HG03025 (cell line): ENCODE data around the gene SNX8.

Experiments used
- ATAC-seq: cut with Tn5 transposase; IDR thresholded peaks from one replicate; pipeline ENCODE4 v1.9.1; 2021; ENCODE audit warnings: mild to moderate bottlenecking, moderate library complexity; ENCODE audit not compliant: unreplicated experiment, low FRiP score

The SNX8 gene

DNA sequence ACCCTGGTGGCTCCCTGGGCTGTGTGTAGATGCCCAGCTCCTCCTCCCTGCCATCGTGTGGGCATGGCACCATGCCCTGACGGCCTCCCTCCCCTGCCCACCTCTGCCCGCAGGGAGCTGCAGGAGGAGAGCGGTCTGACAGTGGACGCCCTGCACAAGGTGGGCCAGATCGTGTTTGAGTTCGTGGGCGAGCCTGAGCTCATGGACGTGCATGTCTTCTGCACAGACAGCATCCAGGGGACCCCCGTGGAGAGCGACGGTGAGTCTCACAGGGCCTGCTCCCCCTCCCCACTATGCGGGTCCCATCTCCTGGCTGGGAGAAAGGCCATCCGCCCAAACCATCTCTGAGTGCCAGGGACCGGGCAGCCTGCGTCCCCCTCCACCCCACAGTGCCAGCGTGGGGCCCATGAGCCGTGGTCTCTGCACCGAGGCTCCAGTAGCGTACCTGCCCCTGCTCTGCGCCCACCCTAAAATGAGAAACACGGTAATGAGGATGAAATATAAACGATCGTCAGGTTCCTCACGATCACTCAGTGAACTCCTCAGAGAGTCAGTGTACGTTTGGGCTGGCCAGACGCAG, 64.4 kb downstream of the SNX8 start:
- ATAC-seq: no peak

DNA sequence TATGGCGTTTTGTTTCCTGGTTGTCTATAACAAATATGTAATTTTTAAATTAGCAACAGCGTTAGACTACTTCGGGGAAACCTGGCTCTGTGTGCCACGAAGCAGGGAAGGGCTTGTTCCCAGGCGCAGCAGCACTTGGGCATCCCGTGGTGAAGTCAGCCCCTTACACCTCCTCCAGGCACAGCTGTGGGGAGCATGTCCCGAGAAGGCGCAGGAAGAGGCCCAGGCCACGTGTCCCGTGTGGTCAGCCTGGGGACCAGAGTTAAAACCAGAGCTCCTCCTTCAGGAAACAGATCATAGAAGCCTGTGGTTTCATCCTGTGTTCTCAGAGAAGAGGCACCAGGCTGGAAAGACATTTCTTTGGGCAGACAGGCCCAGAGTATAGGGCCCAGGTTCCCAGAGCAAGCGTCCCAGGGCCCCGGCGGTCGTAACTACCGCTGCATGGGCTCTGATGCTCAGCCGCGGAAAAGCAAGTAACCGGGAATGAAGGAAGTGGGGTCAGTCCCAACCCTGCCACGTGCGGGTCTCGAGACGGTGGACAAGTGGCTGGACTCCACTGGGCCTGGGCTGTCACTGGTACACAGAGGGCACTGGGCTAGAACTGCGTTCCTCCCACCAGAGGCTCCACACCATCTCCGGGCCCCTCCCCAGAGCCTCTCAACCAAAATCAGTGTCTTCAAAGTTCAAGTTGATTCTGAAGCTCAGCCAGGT, 65.1 kb downstream of the SNX8 start:
- ATAC-seq: no peak

DNA sequence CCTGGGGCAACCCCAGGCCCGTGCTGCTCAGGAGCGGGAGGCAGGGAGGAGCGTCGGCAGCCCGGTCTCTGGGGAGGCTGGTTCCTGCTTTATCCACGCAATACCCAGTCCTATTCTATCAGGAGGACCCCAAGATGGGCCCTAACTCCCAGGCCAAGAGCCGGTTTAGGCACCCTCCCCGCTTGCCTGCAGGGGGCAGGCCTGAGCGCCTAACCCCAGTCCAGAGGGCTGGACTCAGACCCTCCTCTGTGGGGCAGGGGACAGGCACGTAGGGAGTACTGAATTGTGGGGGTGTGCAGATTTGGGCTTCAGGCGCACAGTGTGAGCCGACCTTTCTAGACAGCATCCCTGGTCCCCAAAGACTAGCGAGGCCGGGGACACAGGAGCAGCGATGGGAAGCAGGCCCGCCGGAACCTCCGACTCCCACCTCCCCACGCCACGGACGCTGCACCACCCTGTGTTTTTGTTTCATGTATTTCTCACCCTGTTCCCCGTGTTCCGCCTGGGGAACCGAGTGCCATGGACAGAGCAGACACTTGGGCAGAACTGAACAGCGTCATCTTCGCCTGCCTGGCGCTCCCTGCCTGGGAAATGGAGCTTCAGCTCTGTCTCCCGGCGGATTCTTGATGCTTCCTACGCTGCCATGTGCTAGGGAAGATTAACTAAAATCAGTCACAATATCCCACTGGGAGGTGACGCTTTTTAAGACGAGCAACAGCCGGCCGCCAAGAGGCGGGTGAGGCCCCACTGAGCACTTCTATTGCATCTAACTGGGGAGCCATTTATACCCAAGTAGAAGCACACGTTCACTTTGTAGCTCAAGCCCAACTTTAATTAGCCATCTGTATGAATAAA, 66.9 kb downstream of the SNX8 start:
- no peak for ATAC-seq

DNA sequence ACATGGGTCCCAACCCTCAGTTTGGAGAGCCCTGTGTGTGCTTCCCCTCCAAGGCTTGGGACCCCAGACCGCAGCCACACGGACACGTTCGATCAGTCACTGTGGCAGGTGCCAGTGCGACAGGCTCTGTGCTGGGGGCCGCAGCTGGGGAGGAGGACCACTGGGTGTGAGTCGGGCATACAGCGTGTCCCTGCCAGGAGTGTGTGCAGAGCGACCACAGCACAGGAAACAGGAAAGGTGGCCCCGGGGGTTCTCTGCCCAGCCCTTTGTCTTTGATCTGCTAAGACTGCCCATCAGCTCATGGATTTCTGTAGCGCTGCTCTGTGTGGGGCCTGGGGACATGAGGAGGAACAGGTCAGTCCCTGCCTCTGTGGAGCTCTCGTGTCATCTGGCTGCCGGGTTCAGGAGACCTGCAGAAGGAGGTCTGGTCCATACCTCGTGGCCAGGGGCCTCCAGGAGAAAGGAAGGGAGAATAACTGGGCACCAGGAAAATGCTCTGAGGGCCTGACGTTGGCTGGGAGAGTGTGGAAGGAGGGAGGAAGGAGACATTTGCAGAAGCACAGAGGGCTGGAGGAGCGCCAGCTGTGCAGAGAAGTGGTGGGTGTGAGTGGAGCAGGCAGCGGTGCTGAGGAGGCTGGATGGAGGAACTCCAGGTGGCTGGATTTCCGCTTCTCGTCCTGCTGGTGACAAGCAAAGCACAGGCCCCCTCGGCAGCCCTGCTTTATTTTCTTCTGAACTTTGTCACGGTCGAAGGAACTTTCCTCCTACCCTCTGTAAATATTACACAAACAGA, 68.2 kb downstream of the SNX8 start:
- no peak for ATAC-seq

- no peak for ATAC-seq
Observed at GRCh38 chr7:2244404-2244995, 69.7 kb downstream of the SNX8 start.

DNA sequence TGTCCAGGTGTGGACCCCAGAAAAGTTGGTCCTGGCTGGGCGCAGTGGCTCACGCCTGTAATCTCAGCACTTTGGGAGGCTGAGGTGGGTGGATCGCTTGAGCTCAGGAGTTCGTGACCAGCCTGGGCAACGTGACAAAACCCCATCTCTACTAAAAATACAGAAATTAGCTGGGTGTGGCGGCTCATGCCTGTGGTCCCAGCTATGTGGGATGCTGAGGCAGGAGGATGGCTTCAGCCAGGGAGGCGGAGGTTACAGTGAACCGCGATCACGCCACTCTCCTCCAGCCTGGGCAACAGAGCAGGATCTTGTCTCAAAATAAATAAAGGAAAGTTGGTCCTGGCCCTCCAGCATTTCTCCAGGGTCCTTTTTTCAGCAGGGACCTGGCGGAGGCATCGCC, 70.8 kb downstream of the SNX8 start:
- no peak for ATAC-seq

DNA sequence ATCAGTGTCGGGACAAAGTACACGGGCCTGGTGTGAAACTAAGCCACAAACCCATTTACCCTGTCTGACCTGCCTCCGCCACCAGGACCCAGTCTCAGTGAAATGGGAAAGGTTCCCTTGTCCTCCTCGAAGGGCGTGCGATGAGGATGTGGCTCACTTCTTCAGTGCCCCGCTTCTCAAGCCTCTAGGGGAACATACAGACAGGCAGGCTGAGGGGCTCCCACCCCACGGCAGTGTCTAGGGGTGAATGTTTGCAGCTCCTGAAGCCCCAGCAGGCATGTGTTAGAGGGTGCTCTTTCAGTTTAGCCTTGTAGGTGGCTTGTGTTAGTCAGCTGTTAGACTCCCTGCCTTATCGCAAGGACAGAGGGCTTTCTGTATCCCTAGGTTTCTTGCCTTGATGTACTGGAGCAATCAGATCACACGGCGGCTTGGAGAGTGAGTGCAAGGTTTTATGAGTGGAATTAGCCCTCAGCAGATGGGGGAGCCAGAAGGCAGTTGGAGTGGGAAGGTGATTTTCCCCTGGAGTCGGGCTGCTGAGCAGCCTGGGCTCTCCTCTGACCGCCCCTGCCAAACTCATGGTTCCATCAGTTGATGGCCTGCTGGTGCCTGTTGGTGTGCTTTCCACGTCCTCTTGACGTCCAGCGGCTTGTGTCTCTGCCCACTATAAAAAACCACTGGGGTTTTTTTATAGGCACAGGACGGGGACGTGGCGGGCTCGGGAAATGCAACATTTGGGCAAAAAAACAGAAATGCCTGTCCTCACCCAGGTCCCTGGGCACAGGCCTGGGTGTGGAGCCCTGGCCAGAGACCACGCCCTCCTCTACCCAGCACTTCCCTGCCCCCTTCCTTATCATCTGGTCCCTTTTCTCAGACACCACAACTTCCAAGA, 71.5 kb downstream of the SNX8 start:
- ATAC-seq: no peak

DNA sequence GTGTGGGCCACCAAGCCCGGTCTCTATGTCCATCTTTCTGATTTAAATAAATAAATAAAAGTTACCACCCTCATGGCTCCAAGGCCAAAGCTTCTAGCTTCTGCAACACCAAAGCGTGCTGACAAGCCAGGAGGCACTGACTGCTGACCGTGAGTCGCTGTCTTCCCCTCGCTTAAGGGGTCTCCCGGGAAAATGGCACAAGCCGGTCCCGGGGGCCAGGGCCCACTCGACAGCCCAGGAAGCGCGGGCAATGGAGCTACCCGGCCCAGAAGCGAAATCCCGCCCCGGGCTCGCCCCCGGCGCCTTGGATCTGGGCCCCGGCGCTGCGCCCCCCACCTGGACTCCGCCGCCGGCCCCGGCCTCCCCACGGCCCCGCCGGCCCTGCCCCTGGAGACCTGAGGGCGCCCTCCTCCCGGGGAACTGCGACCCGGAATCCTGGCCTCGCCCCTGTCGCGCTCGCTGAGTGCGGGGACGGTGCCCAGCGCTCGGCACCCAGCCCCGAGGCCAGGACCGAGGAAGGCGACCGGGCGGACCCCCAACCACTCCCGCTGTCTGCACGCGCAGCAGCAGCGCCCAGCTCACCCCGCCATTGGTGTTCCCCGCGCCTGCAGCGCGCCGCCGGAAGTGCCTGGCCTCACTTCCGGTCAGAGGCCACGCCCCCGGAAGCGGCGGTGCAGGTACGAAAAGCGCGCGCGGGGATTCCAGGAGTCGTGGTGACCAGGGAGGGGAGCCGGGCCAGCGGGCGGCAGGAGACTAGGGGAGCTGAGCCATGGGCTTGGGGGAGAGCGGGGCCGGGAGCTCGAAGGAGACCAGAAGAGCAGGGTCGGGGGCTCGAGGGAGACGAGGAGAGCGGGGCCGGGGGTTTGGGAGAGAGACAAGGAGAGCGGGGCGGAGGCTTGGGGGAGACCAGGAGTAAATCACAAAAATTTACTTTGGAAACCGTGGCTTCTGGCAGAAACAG, 72.4 kb downstream of the SNX8 start, which contains the start of the genes MRM2 and NUDT1:
Gene MRM2, minus strand, starts transcription at position 626 of the 961 bp plus-strand sequence. Its CDS starts 36 bp downstream, at position 590.
Gene NUDT1, plus strand, starts transcription at position 647 of the 961 bp plus-strand sequence. CDS start 2,349 bp downstream, outside the sequence.
- peak; percentile 60 for ATAC-seq

- no peak for ATAC-seq
Observed at GRCh38 chr7:2239242-2239641, 75.0 kb downstream of the SNX8 start.

- peak; percentile 56 for ATAC-seq
Observed at GRCh38 chr7:2237109-2237602, 77.1 kb downstream of the SNX8 start.

DNA sequence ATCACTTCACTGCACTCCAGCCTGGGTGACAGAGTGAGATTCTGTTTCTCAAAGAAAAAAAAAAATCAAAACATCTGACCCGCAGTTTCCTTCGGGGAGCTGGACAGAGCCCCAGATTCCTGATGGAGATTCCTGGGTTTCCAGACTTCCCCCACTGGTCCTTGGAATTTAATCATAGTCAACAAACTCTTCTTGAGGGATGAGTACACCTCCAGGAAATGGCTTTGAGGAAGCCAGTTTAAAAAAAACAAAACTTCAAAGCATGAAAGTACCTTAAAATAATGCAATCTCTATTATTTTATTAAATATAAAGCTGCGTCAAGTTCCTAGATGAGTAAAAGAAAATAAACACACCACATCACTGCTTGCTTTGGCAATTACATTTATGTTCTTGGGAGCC, 80.3 kb downstream of the SNX8 start:
- no peak for ATAC-seq

DNA sequence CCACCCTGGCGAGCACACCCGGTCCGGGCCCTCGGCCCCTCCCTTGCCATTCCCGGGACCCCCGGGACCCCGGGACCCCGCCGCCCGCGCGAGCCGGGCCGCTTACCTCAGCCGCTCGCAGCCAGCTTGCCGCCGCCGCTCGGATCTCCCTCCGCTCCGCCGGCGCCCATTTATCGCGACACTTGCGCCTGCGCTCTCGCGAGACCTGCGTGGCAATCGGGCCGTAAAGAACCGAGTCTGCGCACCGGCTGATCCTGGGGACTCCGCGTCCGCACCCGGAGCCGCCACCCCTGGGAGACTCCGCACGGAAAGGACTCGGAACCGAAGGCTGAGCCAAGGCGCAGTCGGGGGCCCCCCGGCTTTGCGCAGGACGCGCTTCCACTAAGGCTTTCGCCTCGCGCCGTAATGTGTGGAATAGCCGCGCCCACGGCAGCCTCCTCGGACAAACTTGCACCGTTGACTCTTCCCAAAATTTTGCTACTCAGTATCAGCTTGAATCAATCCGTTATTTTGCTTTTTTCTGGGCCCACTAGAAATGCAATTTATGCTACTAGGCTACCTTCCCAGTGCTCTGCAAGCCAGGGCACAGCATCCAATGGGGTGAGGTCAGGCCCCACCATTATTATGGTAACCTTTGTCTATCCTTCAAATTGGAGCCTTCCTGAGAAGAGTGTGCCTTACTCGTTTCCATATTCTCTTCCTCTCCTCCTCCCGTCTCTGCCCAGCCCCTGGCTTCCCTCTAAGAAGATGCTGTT, 81.3 kb downstream of the SNX8 start, which contains the start of gene MAD1L1:
Gene MAD1L1, minus strand, starts transcription at position 180 of the 755 bp plus-strand sequence. CDS start 2,812 bp downstream, outside the sequence.
- peak; percentile 50 for ATAC-seq

GRCh38 chr7:2231992-2232765, 82.1 kb downstream of the SNX8 start:
- ATAC-seq: peak; percentile 24

- ATAC-seq: no peak
Observed at GRCh38 chr7:2230882-2231281, 83.4 kb downstream of the SNX8 start.

GRCh38 chr7:2230226-2230625, 84.0 kb downstream of the SNX8 start:
- no peak for ATAC-seq

GRCh38 chr7:2229467-2229866, 84.8 kb downstream of the SNX8 start:
- ATAC-seq: no peak
